GM12878 (cell line): ENCODE data around the gene SALL1. TPM values are rescaled to one million over a fixed set of nuclear protein-coding genes. Genes with fewer than 3 reads are reported as not detected.

ENCODE experiments used
- ATAC-seq: fragments of 200-7000 bp; cut with Tn5 transposase; 3 replicates; pipeline ENCODE4 v1.9.1; 2020; ENCODE audit warnings: mild to moderate bottlenecking, moderate library complexity
- BruUV-seq: library from RNA; stranded (reverse); fragments of 400-500 nt; replicated peaks from 2 replicates; lab custom pipeline; 2021; lab: Mats Ljungman, UMichigan
- CTCF ChIA-PET: fragments of 300-600 bp; sonication (Branson Sonifier 250); formaldehyde crosslinking; extraction: SDS; loops from one replicate; lab custom pipeline; 2021; ENCODE audit warnings: inconsistent platforms; lab: Yijun Ruan, JAX
- POLR2A ChIA-PET: fragments of 350-600 bp; formaldehyde crosslinking; extraction: SDS; loops from one replicate; lab custom pipeline; 2021; ENCODE audit warnings: inconsistent platforms; lab: Charles Lee
- RAD21 ChIA-PET: fragments of 300-600 bp; sonication (Branson Sonifier 250); formaldehyde crosslinking; loops from one replicate; lab custom pipeline; 2023; ENCODE audit warnings: antibody characterized with exemption; ENCODE audit not compliant: unreplicated experiment; lab: Charles Lee
- SMC1A ChIA-PET: fragments of 300-600 bp; sonication (Branson Sonifier 250); formaldehyde crosslinking; loops from one replicate; lab custom pipeline; 2023; ENCODE audit not compliant: unreplicated experiment, uncharacterized antibody; lab: Charles Lee
- DNase-seq: peaks from one replicate; pipeline ENCODE4 v3.0.0-alpha.2; 2011; ENCODE audit warnings: low read depth, low spot score
- FAIRE-seq: peaks from 3 replicates; lab custom pipeline; 2011; peaks lifted over from hg19 to GRCh38; lab: Jason Lieb, UNC
- H2AFZ ChIP-seq: 2 replicates; pipeline ENCODE4 v1.6.0; 2011; ENCODE audit warnings: low read depth, low read length, control low read depth; ENCODE audit not compliant: control insufficient read depth
- H3K27ac ChIP-seq: 2 replicates; pipeline ENCODE4 v1.5.1; 2011; ENCODE audit warnings: control low read depth; ENCODE audit not compliant: control insufficient read depth, insufficient read depth
- H3K27me3 ChIP-seq, 2 experiments: replicated peaks in 1 of 2; 2 replicates each; pipeline versions ENCODE4 v1.6.0 to v1.6.1; 2011; ENCODE audit warnings: low read length in 1 of 2; ENCODE audit not compliant: control insufficient read depth in 2 of 2, insufficient read depth in 2 of 2
- H3K36me3 ChIP-seq, 2 experiments: 2 replicates each; pipeline ENCODE4 v1.5.1; 2011; ENCODE audit warnings: low read length in 1 of 2; ENCODE audit not compliant: control insufficient read depth in 2 of 2, insufficient read depth in 2 of 2
- H3K4me1 ChIP-seq: 2 replicates; pipeline ENCODE4 v1.6.1; 2011; ENCODE audit warnings: mild to moderate bottlenecking, low read length, moderate library complexity, mixed read lengths; ENCODE audit not compliant: control insufficient read depth, insufficient read depth
- H3K4me2 ChIP-seq: 2 replicates; pipeline ENCODE4 v1.6.0; 2011; ENCODE audit warnings: control low read depth; ENCODE audit not compliant: control insufficient read depth, insufficient read depth
- H3K4me3 ChIP-seq: fragments of 200-600 bp; sonication (generic); 2 replicates; pipeline ENCODE4 v1.5.1; 2016
- H3K79me2 ChIP-seq: 2 replicates; pipeline ENCODE4 v1.6.0; 2011; ENCODE audit warnings: low read length; ENCODE audit not compliant: control insufficient read depth, insufficient read depth
- H3K9ac ChIP-seq: 2 replicates; pipeline ENCODE4 v1.8.0; 2011; ENCODE audit warnings: low read length, control low read depth, mixed read lengths; ENCODE audit not compliant: control insufficient read depth, insufficient read depth
- H3K9me3 ChIP-seq: replicated peaks from 3 replicates; pipeline ENCODE4 v1.5.1; 2011; ENCODE audit warnings: mild to moderate bottlenecking, low read length; ENCODE audit not compliant: control insufficient read depth, insufficient read depth
- H4K20me1 ChIP-seq: 2 replicates; pipeline ENCODE4 v1.6.0; 2011; ENCODE audit not compliant: control insufficient read depth, insufficient read depth
- EED ChIP-seq: sonication (generic); IDR thresholded peaks from 2 replicates; pipeline ENCODE4 v1.6.1; 2016; ENCODE audit warnings: antibody characterized with exemption, low read depth
- RUNX3 ChIP-seq: IDR thresholded peaks from 2 replicates; pipeline ENCODE4 v1.6.1; 2012; ENCODE audit warnings: low read length, inconsistent platforms
- SUZ12 ChIP-seq: fragments of 200-600 bp; sonication (generic); IDR thresholded peaks from one replicate; pipeline ENCODE4 v1.6.1; 2018; ENCODE audit warnings: antibody characterized with exemption, mild to moderate bottlenecking; ENCODE audit not compliant: unreplicated experiment
- WGBS: methylation state at CpG from one replicate; pipeline ENCODE4 v1.1.6; 2016; ENCODE audit warnings: low lambda C conversion rate; ENCODE audit not compliant: insufficient replicate concordance, insufficient coverage; ENCODE audit errors: missing lambda C conversion rate; 5-methylcytosine and 5-hydroxymethylcytosine counted together
- in situ Hi-C: fragments of 300-500 bp; cut with MboI; formaldehyde crosslinking; loops from 9 replicates; pipeline ENCODE4 v1.14.3; 2018; ENCODE audit warnings: mixed read lengths
- intact Hi-C: fragments of 100-400 bp; cut with micrococcal nuclease; formaldehyde crosslinking; loops from one replicate; pipeline ENCODE4 v1.14.2; 2022; ENCODE audit not compliant: unreplicated experiment
- polyA plus RNA-seq, 11 experiments: library from polyadenylated mRNA; depleted of rRNA in 4 of 11; unstranded in 6 of 11; stranded (reverse) in 5 of 11; fragments of >200 nt; fragmentation: Nextera tagmentation in 4 of 11; fragmentation: Illumina TruSeq in 1 of 11; extraction: Ambion mirVana in 4 of 11; extraction: Trizol in 1 of 11; gene quantifications; 1 replicate in 1 of 11; 2 replicates in 10 of 11; pipeline versions ENCODE4 v1.2.1 to v1.2.3, GENCODE V29; 2011 to 2016; ENCODE audit warnings: inconsistent platforms in 2 of 11, missing spikeins in 2 of 11, low read depth in 1 of 11
- total RNA-seq, 4 experiments: library from RNA; depleted of rRNA in 3 of 4; stranded (reverse); fragments of >200 nt in 3 of 4; fragmentation: Illumina TruSeq in 1 of 4; extraction: Trizol in 1 of 4; gene quantifications; 2 replicates each; pipeline versions ENCODE4 v1.2.1 to v1.2.3, GENCODE V29; 2013 to 2021
- TF ChIP-seq, protein P1 (sequence below): IDR thresholded peaks from 2 replicates; pipeline ENCODE4 v1.6.1; 2011; ENCODE audit warnings: low read depth, mild to moderate bottlenecking, low read length, moderate library complexity, borderline replicate concordance; ENCODE audit errors: extremely low read depth

Gene SALL1
- total and polyA plus RNA-seq, 10 of the 15 experiments (the other 5 are each of a cell fraction or from before 2014, with no cell fraction given), result 0.01 to 0.08 (median 0.03) TPM; not detected in 6

- CTCF ChIA-PET, result interaction anchor here (0.7 kb wide), 1 partner anchor 392 kb away, joined by 3 read pairs; no protein-coding TSS in a partner anchor
- H2AFZ ChIP-seq, result no peak overlapping the region
- no peaks in the 10 kb centered on the region for H3K79me2 ChIP-seq
- no peaks in the 10 kb centered on the region for H3K36me3 ChIP-seq
- BruUV-seq, result no TSS peak
- TF ChIP-seq EED (no peak), RUNX3 (no peak)
- SMC1A ChIA-PET, result no interaction called here
- peaks cover 2% of the 10 kb centered on the region; the same call in 1 of the 3 replicates for H3K9me3 ChIP-seq
- WGBS, result 35% methylated on average over 33 of the region's 61 CpGs
- no peaks in the 10 kb centered on the region for H3K4me1 ChIP-seq
- POLR2A ChIA-PET, result no interaction called here
- RAD21 ChIA-PET, result no interaction called here
- H3K9ac ChIP-seq, result no peak overlapping the region
- H3K4me2 ChIP-seq, result no peak overlapping the region
- intact Hi-C loops, result no loop called here
- no peak overlapping the region for H3K27ac ChIP-seq
- no peak for ATAC-seq
- no peak for FAIRE-seq
- H3K27me3 ChIP-seq, result peaks cover 3 to 13% of the 10 kb centered on the region in 2 experiments
- DNase-seq, result no peak
- no peaks in the 10 kb centered on the region for H4K20me1 ChIP-seq
- no peak overlapping the region for H3K4me3 ChIP-seq
- in situ Hi-C loops, result no loop called here
These were observed 428 bp upstream of the SALL1 start for GRCh38 chr16:51151435-51151960.

GRCh38 chr16:51150165-51150887, 744 bp downstream of the SALL1 start:
- intact Hi-C loops, result no loop called here

More at GRCh38 chr16:51150165-51150887, 744 bp downstream of the SALL1 start:
- H3K9ac ChIP-seq, result no peak overlapping the region
- DNase-seq (no peak), FAIRE-seq (no peak), ATAC-seq (no peak)
- no peaks in the 10 kb centered on the region for H3K79me2 ChIP-seq
- POLR2A ChIA-PET, result no interaction called here
- TF ChIP-seq SUZ12, result peak; percentile 73
- TF ChIP-seq, protein P1, sequence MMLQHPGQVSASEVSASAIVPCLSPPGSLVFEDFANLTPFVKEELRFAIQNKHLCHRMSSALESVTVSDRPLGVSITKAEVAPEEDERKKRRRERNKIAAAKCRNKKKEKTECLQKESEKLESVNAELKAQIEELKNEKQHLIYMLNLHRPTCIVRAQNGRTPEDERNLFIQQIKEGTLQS, result no peak
- no peaks in the 10 kb centered on the region for H3K36me3 ChIP-seq
- peaks cover 2% of the 10 kb centered on the region; the same call in 1 of the 3 replicates for H3K9me3 ChIP-seq
- no peak overlapping the region for H3K4me2 ChIP-seq
- peaks cover 3 to 8% of the 10 kb centered on the region in 2 experiments for H3K27me3 ChIP-seq
- no TSS peak for BruUV-seq
- CTCF ChIA-PET, result no interaction called here
- RAD21 ChIA-PET, result no interaction called here
- H3K27ac ChIP-seq, result no peak overlapping the region
- SMC1A ChIA-PET, result no interaction called here
- in situ Hi-C loops, result no loop called here
- H2AFZ ChIP-seq, result no peak overlapping the region
- no peak overlapping the region for H3K4me3 ChIP-seq
- WGBS, result 33% methylated on average over 48 of the region's 53 CpGs
- H3K4me1 ChIP-seq, result no peaks in the 10 kb centered on the region
- no peaks in the 10 kb centered on the region for H4K20me1 ChIP-seq
